GM23248 (cell line): ENCODE results near the gene IQGAP2.

Source experiments
- EZH2 ChIP-seq: fragments of 200-600 bp; sonication (generic); IDR thresholded peaks from 2 replicates; pipeline ENCODE4 v1.6.1; 2018; ENCODE audit warnings: antibody characterized with exemption, mild to moderate bottlenecking; ENCODE audit not compliant: insufficient read depth, poor library complexity, severe bottlenecking
- EZH2phosphoT487 ChIP-seq: fragments of 200-600 bp; sonication (generic); IDR thresholded peaks from 2 replicates; pipeline ENCODE4 v1.6.1; 2018; ENCODE audit warnings: antibody characterized with exemption, moderate library complexity, mild to moderate bottlenecking, low read depth; ENCODE audit not compliant: insufficient read depth

DNA sequence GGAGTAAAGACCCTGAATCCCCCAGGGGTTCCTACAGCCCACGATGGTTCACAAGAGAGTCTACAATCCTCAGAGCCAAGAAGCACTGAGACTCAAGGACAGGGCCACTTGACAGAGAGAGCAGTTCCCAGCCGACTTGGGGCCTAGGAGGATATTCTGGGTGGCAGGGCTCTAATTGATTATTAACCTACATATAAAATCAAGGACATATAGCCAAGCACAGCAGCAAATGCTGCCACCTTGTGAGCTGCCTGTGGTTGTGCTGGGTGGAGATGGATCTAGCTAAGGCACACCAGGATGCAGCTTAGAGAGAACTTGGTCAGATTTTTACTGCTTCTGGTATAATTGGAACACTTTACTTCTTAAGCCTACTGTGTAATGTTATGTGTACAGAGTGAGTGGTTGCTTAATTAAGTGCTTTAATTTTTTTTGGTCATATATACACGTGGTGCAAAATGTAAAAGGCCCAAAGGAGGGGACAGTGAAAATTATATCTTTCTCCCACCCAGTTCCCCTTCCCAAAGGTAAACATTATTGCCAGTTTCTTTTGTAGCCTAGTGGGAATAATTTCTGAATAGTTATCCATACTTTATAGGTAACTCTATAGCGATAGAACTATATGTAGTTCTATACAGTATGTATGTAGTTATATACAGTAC, 141.3 kb downstream of the IQGAP2 start:
- TF ChIP-seq EZH2 (no peak), EZH2phosphoT487 (no peak)
